Mesenchymal stem cell (in vitro differentiated cells and primary cell): Measurements from ENCODE around the gene ZNF532.

Experiments used
- DNase-seq: peaks from one replicate; pipeline ENCODE4 v3.0.0-alpha.2; 2013
- H2AFZ ChIP-seq: one replicate; pipeline ENCODE4 v1.6.1; 2013; ENCODE audit warnings: low read depth, mild to moderate bottlenecking, control low read depth, inconsistent platforms, low read length, moderate library complexity
- H2AK5ac ChIP-seq: 2 replicates; pipeline ENCODE4 v1.6.1; 2013; ENCODE audit warnings: low read length, moderate library complexity, mild to moderate bottlenecking, inconsistent platforms; ENCODE audit not compliant: severe bottlenecking
- H2BK120ac ChIP-seq: one replicate; pipeline ENCODE4 v1.6.1; 2013; ENCODE audit warnings: low read depth, mild to moderate bottlenecking, inconsistent platforms, low read length, moderate library complexity
- H2BK12ac ChIP-seq, 2 experiments: one replicate each; pipeline ENCODE4 v1.6.1; 2013; ENCODE audit warnings: inconsistent platforms in 2 of 2, low read length in 2 of 2, mild to moderate bottlenecking in 2 of 2, moderate library complexity in 2 of 2, control low read depth in 1 of 2
- H2BK15ac ChIP-seq: one replicate; pipeline ENCODE4 v1.6.1; 2013; ENCODE audit warnings: mild to moderate bottlenecking, low read depth, inconsistent platforms; ENCODE audit not compliant: poor library complexity, severe bottlenecking
- H2BK5ac ChIP-seq: 2 replicates; pipeline ENCODE4 v1.6.1; 2013; ENCODE audit warnings: low read depth, mild to moderate bottlenecking, low read length, control low read depth, inconsistent platforms; ENCODE audit not compliant: poor library complexity, severe bottlenecking
- H3K14ac ChIP-seq, 2 experiments: one replicate each; pipeline ENCODE4 v1.6.1; 2013; ENCODE audit warnings: inconsistent platforms in 2 of 2, low read length in 2 of 2, control low read depth in 1 of 2, mild to moderate bottlenecking in 1 of 2, moderate library complexity in 1 of 2
- H3K18ac ChIP-seq, 2 experiments: one replicate each; pipeline ENCODE4 v1.6.1; 2013; ENCODE audit warnings: inconsistent platforms in 2 of 2, low read length in 2 of 2, control low read depth in 1 of 2, low read depth in 1 of 2, mild to moderate bottlenecking in 1 of 2
- H3K23ac ChIP-seq, 2 experiments: one replicate each; pipeline ENCODE4 v1.6.1; 2013; ENCODE audit warnings: inconsistent platforms in 2 of 2, low read length in 2 of 2, mild to moderate bottlenecking in 2 of 2, moderate library complexity in 2 of 2, control low read depth in 1 of 2
- H3K27ac ChIP-seq: 2 replicates; pipeline ENCODE4 v1.5.1; 2013; ENCODE audit warnings: mild to moderate bottlenecking, moderate library complexity, low read length, control low read depth, inconsistent platforms; ENCODE audit not compliant: poor library complexity, severe bottlenecking
- H3K27me3 ChIP-seq, 2 experiments: 2 replicates each; pipeline versions ENCODE4 v1.6.1 to v1.7.0; 2013; ENCODE audit warnings: low read length in 2 of 2, mild to moderate bottlenecking in 2 of 2, moderate library complexity in 2 of 2, control low read depth in 1 of 2, inconsistent platforms in 1 of 2; ENCODE audit not compliant: control insufficient read depth in 1 of 2, insufficient read depth in 1 of 2
- H3K36me3 ChIP-seq, 2 experiments: 2 replicates each; pipeline versions ENCODE4 v1.6.1 to v1.7.0; 2013; ENCODE audit warnings: low read length in 2 of 2, control low read depth in 1 of 2, inconsistent platforms in 1 of 2, low read depth in 1 of 2, mild to moderate bottlenecking in 1 of 2; ENCODE audit not compliant: insufficient read depth in 2 of 2, control insufficient read depth in 1 of 2
- H3K4ac ChIP-seq, 2 experiments: one replicate each; pipeline ENCODE4 v1.6.1; 2013; ENCODE audit warnings: inconsistent platforms in 2 of 2, low read length in 2 of 2, mild to moderate bottlenecking in 2 of 2, moderate library complexity in 2 of 2, control low read depth in 1 of 2, low read depth in 1 of 2
- H3K4me1 ChIP-seq: 2 replicates; pipeline ENCODE4 v1.6.1; 2013; ENCODE audit warnings: low read depth, low read length, control low read depth; ENCODE audit not compliant: control insufficient read depth, insufficient read depth
- H3K4me2 ChIP-seq: 2 replicates; pipeline ENCODE4 v1.6.1; 2013; ENCODE audit warnings: low read length, mild to moderate bottlenecking, inconsistent platforms; ENCODE audit not compliant: poor library complexity, severe bottlenecking
- H3K4me3 ChIP-seq, 2 experiments: 2 replicates each; pipeline versions ENCODE4 v1.5.1 to v1.7.0; 2013; ENCODE audit warnings: low read length in 2 of 2, mild to moderate bottlenecking in 2 of 2, control low read depth in 1 of 2, low read depth in 1 of 2; ENCODE audit not compliant: insufficient read depth in 1 of 2
- H3K79me1 ChIP-seq: replicated peaks from 2 replicates; pipeline ENCODE4 v1.6.1; 2013; ENCODE audit warnings: mild to moderate bottlenecking, control low read depth, low read length, inconsistent platforms; ENCODE audit not compliant: poor library complexity, severe bottlenecking
- H3K9ac ChIP-seq: 2 replicates; pipeline ENCODE4 v1.7.0; 2013; ENCODE audit warnings: mild to moderate bottlenecking, low read length, moderate library complexity
- H3K9me3 ChIP-seq: 2 replicates; pipeline ENCODE4 v1.7.0; 2013; ENCODE audit warnings: mild to moderate bottlenecking, low read length; ENCODE audit not compliant: control insufficient read depth
- H4K8ac ChIP-seq: one replicate; pipeline ENCODE4 v1.6.1; 2013; ENCODE audit warnings: inconsistent platforms, mild to moderate bottlenecking, low read length, moderate library complexity
- H4K91ac ChIP-seq: one replicate; pipeline ENCODE4 v1.6.1; 2013; ENCODE audit warnings: mild to moderate bottlenecking, low read length, inconsistent platforms
- WGBS: methylation state at CpG from one replicate; pipeline ENCODE4 v1.1.7; 2013; ENCODE audit warnings: mixed read lengths; 5-methylcytosine and 5-hydroxymethylcytosine counted together

ZNF532 gene

GRCh38 chr18:58989184-58989759 lies 124.6 kb downstream of the ZNF532 start:
- no peak overlapping the region for H2AFZ ChIP-seq
- no peak overlapping the region for H3K4me3 ChIP-seq
- H3K27me3 ChIP-seq = no peaks in the 10 kb centered on the region
- H3K9me3 ChIP-seq = peaks cover 4% of the 10 kb centered on the region
- no peak overlapping the region for H4K8ac ChIP-seq
- no peak overlapping the region for H2BK5ac ChIP-seq
- no peak overlapping the region for H4K91ac ChIP-seq
- H3K9ac ChIP-seq = no peak overlapping the region
- no peak overlapping the region for H2BK15ac ChIP-seq
- DNase-seq = no peak
- peaks cover 10% of the 10 kb centered on the region for H3K4me1 ChIP-seq
- H3K27ac ChIP-seq = no peak overlapping the region
- WGBS = no CpG with 5 or more reads among the region's 2 CpGs
- no peak overlapping the region for H3K23ac ChIP-seq
- H3K4ac ChIP-seq = no peak overlapping the region
- H2AK5ac ChIP-seq = no peak overlapping the region
- H2BK12ac ChIP-seq = no peak overlapping the region
- H2BK120ac ChIP-seq = no peak overlapping the region
- no peak overlapping the region for H3K14ac ChIP-seq
- no peaks in the 10 kb centered on the region for H3K79me1 ChIP-seq
- H3K36me3 ChIP-seq = peaks cover 0 to 1% of the 10 kb centered on the region in 2 experiments
- no peak overlapping the region for H3K4me2 ChIP-seq
- no peak overlapping the region for H3K18ac ChIP-seq

GRCh38 chr18:58990720-58991119 lies 126.0 kb downstream of the ZNF532 start:
- peaks cover 4% of the 10 kb centered on the region for H3K9me3 ChIP-seq
- no peaks in the 10 kb centered on the region for H3K79me1 ChIP-seq
- whole genome bisulfite sequencing = 95% methylated on average over 4 of the region's 6 CpGs

GRCh38 chr18:58991167-58991798 lies 126.6 kb downstream of the ZNF532 start:
- Histone ChIP-seq H2AFZ (no peak overlapping the region), H3K4me1 (peaks cover 14% of the 10 kb centered on the region)
- 82% methylated on average over 5 of the region's 7 CpGs for WGBS

More at GRCh38 chr18:58990720-58991119, 126.0 kb downstream of the ZNF532 start:
- Histone ChIP-seq H4K91ac (peak overlapping the region; percentile 56), H3K4ac (no peak overlapping the region), H2BK12ac (peak overlapping the region; percentile 7 to 46), H3K4me1 (peaks cover 12% of the 10 kb centered on the region), H3K9ac (no peak overlapping the region), H3K23ac (no peak overlapping the region), H3K4me3 (no peak overlapping the region), H3K4me2 (no peak overlapping the region), H2BK120ac (no peak overlapping the region), H3K36me3 (no peaks in the 10 kb centered on the region), H3K27me3 (no peaks in the 10 kb centered on the region), H3K18ac (no peak overlapping the region), H2AFZ (no peak overlapping the region), H2AK5ac (peak overlapping the region; percentile 28), H4K8ac (peak overlapping the region; percentile 23), H3K14ac (no peak overlapping the region), H2BK5ac (no peak overlapping the region), H2BK15ac (peak overlapping the region; percentile 54), H3K27ac (no peak overlapping the region)
- DNase-seq = no peak

GRCh38 chr18:58992301-58993231 lies 127.9 kb downstream of the ZNF532 start:
- WGBS = 89% methylated on average over 16 of the region's 16 CpGs
- H3K18ac ChIP-seq = peak overlapping the region; percentile 59 to 63
- peak overlapping the region; percentile 7 for H4K8ac ChIP-seq
- H2AK5ac ChIP-seq = peak overlapping the region; percentile 69
- peaks cover 15% of the 10 kb centered on the region for H3K4me1 ChIP-seq
- H3K9ac ChIP-seq = peak overlapping the region; percentile 73
- no peak overlapping the region for H2AFZ ChIP-seq
- H3K36me3 ChIP-seq = no peaks in the 10 kb centered on the region
- no peak overlapping the region for H2BK15ac ChIP-seq
- peak overlapping the region; percentile 11 for H2BK5ac ChIP-seq
- no peak overlapping the region for H3K23ac ChIP-seq
- no peak overlapping the region for H3K4me2 ChIP-seq
- DNase-seq = no peak
- H3K4me3 ChIP-seq = no peak overlapping the region
- H2BK120ac ChIP-seq = peak overlapping the region; percentile 7
- peak overlapping the region; percentile 9 to 75 for H2BK12ac ChIP-seq
- H3K9me3 ChIP-seq = peaks cover 4% of the 10 kb centered on the region
- no peaks in the 10 kb centered on the region for H3K27me3 ChIP-seq
- no peak overlapping the region for H3K14ac ChIP-seq
- H3K79me1 ChIP-seq = no peaks in the 10 kb centered on the region
- H4K91ac ChIP-seq = peak overlapping the region; percentile 3
- peak overlapping the region; percentile 75 for H3K27ac ChIP-seq
- peak overlapping the region; percentile 5 to 24 for H3K4ac ChIP-seq

More at GRCh38 chr18:58991167-58991798, 126.6 kb downstream of the ZNF532 start:
- H3K23ac ChIP-seq = no peak overlapping the region
- no peak overlapping the region for H3K9ac ChIP-seq
- no peak overlapping the region for H3K4me2 ChIP-seq
- H3K27ac ChIP-seq = no peak overlapping the region
- H2BK5ac ChIP-seq = no peak overlapping the region
- H2BK12ac ChIP-seq = peak overlapping the region in 1 of 2 experiments; percentile 95
- no peak overlapping the region for H3K14ac ChIP-seq
- H2BK120ac ChIP-seq = peak overlapping the region; percentile 8
- no peak overlapping the region for H2BK15ac ChIP-seq
- H3K36me3 ChIP-seq = no peaks in the 10 kb centered on the region
- H4K91ac ChIP-seq = no peak overlapping the region
- peak overlapping the region; percentile 69 for H2AK5ac ChIP-seq
- no peaks in the 10 kb centered on the region for H3K79me1 ChIP-seq
- peaks cover 4% of the 10 kb centered on the region for H3K9me3 ChIP-seq
- no peak overlapping the region for H4K8ac ChIP-seq
- no peak overlapping the region for H3K4me3 ChIP-seq
- H3K18ac ChIP-seq = no peak overlapping the region
- no peak overlapping the region for H3K4ac ChIP-seq
- H3K27me3 ChIP-seq = no peaks in the 10 kb centered on the region
- DNase-seq = no peak
